GM21515 (cell line): ENCODE results near the gene SELENOH.

Source experiments
- ATAC-seq: cut with Tn5 transposase; IDR thresholded peaks from one replicate; pipeline ENCODE4 v1.9.1; 2021; ENCODE audit not compliant: unreplicated experiment

Gene SELENOH

DNA sequence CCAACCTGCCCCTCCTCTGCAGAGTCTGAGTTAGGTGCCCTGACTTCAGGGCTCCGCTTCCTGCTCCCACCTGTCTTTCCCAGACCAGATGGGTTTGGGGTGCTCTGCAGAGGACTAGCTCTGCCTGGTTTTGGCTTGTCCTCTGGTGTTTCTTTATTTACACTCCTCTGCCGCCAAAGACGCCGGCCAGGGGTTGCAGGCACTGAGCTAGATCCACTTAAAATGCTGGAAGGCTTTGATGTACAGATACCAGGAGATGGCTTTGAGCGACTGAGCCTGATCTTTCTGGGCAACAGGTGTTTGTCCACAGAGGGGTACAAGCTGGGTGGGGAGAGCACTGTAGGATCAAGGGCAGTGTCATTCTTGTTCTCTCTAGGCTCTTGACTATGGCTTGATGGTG lies 3.9 kb downstream of the SELENOH start:
- no peak for ATAC-seq

DNA sequence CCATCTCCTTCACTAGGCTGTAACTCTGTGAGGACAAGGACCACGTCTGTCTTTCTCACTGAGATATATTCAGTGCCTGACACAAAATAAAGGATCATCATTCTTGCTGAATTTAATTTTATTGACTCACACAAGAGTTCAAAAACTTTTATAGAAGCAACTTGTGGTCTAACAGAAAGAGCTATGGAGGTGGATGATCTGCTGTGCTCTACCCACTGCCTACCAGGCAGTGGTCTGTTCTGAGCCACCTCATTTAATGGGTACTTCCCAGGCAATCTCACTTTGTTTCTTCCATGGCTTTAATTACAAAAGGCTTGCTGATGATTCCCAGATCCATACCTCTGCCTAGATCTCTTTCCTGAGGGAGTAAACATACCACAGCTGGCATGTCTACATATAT lies 5.6 kb downstream of the SELENOH start:
- no peak for ATAC-seq

DNA sequence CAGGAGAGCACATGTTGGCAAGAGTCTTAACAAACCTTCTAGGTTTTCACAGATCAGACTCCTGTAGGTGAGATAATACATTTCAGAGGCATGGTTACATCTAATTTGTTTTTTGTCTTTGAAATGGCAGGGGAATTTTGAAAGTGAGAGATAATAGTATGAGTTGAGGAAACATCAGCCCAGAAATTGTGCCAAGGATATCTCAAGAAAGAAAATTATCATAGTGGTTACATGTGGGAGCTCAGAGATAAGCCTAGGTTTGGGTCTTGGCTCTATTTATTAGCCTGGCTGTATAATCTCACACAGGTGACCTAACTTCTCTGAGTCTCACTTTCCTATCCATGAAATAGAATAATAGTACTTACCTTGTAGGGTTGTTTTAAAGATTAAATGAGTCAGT lies 9.9 kb downstream of the SELENOH start:
- ATAC-seq, result no peak

DNA sequence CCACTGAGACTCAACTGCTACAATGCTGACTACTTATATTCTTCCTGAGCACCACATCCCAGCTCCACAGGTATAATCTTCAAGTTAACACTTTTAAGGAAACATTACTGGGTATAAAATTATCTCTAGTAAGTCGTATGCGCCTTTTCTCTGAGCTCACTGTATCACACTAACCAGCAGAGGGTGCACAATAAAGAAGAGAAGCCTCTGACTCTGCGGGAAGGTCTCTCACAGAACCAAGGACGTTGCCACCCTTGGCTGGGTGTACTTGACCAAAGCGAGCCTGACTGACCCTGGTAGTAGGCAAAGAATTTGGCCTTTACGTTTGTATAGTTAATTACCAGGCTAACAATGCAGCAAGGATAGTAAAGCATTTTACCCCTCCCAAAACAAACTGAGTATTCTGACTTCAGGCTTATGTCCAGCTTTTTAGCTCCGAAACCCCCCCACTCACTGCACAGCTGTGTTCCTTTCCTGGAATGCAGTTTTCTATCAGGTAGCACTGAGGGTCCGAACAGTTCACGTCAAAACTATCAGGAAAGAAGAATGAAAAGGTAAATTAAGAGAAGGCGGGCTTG lies 10.5 kb downstream of the SELENOH start, which contains the start of gene BTBD18:
Gene BTBD18, minus strand, starts transcription at position 144 of the 578 bp plus-strand sequence. CDS start 631 bp downstream, outside the sequence.
- ATAC-seq, result no peak

DNA sequence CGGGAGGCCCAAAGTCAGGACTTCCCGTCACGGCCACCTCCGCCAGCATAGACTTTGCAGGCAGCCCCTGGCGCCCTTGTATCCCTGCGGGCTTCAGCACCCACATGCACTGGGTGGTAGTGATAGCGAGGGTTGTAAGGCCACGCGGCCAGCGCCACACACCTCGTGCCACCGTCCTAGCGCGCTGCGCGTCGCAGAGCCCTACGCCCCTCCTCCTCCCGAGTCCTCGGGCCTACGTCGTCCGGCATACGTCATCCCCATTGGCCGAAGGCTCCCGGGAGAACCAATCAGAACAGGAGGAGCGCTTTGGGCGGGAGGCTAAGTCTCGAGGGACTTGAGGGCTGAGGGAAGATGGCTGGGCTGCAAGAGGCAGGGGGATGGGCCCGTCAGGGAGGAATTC lies 11.7 kb downstream of the SELENOH start:
- no peak for ATAC-seq

DNA sequence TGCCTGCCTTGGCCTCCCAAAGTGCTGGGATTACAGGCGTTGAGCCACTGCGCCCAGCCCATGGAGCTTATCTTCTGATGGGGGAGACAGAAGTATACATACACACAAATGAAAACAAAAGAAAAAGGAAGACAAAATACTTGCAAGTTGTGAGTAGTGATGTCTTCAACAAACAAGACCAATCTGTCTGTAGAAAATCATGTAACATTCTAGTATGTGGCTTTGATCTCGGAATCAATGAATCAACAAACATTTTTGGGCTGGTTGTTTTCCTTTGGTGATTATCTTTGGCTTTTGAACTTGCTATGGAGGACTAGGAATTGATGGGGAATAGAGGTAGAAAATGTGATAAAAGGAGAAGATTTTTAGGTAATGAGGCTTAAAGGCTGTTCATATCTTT lies 16.9 kb downstream of the SELENOH start:
- no peak for ATAC-seq

DNA sequence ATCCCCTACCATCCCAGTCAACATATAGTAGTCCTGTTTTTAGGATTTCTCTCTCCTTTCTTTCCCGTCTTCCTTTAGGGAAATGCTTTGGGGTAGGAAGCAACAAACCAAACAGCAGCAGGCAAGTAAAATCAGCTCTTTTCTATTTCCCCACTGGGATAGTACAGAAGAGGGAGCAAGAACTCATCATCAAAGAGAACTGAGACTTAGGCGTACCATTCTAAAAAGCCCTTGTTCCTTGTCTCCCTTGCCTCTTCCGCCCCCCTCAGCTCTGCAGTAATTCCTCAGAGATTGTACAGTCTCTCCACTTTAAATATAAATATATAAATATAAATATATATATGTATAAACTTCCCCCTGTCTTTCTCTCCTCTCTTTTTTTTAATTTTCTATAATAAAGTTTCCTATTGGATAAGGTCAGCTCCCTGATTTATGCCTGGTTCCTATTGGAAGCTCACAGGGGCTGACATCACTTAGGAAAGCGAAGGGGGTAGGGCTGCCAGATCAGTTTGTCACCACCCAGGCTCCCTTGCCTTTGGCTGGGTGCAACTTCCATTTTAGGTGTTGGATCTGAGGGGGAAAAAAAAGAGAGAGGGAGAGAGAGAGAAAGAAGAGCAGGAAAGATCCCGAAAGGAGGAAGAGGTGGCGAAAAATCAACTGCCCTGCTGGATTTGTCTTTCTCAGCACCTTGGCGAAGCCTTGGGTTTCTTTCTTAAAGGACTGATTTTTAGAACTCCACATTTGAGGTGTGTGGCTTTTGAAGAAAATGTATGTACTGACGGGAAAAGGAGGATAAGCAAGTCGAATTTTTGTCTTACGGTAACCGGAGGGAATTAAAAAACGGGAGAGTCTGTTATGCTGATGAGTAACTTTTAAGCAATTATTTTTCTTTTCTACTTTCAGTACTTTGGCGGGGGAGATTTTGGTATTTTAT lies 20.3 kb downstream of the SELENOH start, which contains the start of gene CTNND1:
Gene CTNND1, plus strand, starts transcription at position 502 of the 934 bp plus-strand sequence. CDS start 29,677 bp downstream, outside the sequence.
- peak; percentile 86 for ATAC-seq

DNA sequence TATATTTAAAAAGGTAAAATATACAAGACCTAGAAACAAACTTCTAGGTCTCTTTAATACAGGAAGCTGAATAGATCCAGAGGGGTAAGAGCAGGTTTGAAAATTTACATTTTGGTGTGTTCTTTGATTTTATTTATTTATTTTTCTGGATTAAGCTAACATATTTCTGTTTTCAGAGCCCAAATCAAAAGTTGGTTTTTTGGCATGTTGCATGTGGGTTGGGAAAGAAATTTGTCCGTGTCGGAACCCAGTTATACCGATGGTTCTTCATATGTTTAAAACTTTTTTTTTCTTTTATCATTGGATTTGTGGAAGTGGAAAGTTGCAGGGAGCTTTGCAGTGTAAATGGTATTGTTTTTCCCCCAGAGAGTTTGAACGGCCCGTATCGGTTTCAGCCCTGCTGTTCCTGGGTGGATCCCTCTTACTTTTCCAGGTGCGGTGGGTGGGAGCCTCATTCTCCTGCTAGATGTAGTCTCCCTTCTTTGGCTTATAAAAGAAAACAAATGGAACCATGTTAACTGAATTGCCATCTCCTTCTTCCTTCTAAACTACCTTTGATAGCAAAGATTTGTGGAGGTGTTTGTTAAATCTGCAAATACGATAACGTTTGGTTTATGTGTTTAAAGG lies 21.1 kb downstream of the SELENOH start:
- ATAC-seq, result no peak

DNA sequence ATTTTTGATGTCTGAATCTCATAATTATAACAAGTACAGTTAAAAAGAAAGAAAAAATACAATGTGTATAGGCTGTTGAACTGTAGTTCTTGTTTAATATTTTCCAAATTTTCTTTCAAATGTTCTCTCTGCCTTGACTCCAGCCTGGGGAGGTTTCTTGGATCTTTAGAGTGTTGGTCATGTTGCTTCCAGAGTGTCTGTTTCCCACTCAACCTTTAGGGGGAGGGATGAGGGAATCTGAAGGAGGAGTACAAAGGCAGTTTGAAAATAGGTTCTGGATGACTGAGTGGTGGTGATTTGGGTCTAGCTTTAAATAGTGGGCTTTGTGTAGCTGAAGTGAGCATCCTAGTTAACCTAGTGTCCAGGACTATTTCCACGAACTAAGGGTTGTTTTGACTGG lies 22.3 kb downstream of the SELENOH start:
- no peak for ATAC-seq

DNA sequence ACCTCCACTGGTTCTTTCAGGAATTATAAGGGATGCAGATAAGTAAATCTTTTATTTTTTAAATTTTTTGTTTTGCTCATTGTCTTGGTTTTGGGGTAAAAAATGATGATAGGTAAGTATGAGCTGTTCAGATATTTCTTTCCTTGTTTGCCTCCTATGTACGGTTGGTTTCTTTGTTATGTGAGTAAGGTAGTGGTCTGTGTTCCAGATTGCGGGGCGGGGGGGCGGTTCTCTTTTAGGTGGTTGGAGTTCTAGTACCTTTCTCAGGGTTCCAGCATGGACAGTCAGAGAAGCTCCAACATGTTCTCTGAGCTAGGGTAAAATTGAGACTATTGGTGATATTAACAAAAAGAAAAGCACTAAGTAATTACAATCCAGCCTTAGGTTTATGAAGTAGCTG lies 22.7 kb downstream of the SELENOH start:
- ATAC-seq, result no peak

DNA sequence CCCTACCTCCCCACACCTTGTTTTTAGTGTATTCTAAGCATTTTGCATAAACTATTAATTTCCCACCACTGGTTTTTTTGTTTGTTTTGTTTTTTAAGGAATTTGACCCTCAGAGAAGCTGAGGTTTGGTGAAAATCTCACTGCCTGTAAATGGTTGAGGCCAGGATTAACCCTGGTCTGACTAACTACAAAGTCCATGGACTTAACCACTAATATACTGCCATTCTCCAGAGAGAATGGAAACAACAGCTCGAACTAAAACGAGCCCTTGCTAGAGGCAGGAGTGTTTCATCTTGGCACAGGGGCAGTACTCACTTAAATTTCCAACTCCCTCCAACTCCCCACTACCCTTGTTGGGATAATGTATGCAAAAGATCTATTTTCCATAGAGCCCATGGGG lies 23.3 kb downstream of the SELENOH start:
- no peak for ATAC-seq

DNA sequence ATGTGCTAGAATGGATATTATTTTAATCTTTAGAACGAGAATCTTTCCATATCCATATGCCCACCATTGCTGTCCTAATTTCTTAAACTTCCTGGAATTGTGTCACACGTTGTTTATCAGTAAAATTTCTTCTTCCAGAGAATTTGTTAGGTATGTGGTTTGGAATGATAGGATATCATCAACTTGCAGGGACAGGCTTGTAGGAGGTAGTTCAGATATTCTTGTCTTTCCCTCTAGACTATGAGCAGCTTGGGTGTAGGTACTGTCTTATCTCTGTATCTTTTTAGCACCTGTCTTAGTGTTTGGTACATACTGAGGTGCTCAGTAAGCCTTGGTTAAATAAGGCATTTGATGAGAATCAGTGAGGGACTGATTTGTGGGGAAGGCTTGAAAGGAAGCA lies 23.7 kb downstream of the SELENOH start:
- no peak for ATAC-seq

DNA sequence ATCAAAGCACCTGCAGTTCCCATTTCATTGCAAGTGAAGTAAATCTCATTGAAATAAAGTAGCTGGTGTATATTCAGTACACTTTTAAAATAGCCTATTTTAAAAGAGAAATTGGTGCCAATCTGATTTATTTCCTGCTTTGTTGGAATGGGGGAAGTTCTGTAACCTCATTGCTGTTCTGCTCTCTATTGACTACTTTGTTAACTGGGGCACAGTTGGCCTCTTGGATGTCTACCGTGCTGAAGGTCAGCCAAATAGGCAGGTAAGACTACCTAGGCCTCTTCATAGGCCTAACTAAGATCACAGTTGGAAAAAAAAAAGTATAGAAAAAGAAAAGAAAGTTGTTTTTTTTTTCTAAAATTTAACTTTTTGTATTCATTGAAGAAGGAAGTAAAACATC lies 29.5 kb downstream of the SELENOH start:
- ATAC-seq, result no peak

DNA sequence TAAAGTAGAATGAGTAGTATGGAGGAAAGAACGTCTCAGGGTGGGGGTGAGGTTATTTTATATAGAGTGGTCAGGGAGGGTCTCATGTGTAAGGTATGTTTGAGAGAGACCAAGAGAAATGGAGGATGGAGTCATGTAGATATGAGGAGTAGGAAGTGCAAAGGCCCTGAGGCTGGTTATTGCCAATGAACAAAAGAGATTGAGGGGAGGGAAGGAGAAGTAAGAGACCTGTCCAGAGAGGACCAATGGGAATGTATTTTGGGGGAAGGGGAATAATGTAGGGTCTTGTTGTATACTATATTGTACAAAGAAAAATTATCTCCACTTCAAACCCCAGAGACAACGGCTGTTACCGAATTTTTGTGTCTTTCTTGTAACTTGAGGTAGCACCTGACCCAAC lies 30.1 kb downstream of the SELENOH start:
- no peak for ATAC-seq

DNA sequence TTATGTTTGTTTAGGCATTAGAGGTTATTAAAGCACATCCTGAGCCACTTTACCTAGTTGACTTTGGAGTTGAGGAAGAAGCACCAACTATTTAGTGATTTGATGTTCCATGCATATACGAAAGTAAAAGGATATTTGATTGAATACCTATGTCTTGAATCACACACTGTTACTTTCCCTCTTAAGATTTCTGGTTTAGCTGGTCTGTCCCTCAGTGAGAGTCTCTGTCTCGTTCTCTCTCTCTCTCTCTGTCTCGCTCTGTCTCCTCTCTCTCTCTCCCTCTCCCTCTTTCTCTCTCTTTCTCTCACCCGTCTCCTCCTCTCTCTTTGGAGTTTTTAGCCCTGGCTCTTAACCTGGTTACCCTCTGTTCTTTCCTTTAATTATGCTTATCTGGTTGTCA lies 31.3 kb downstream of the SELENOH start:
- no peak for ATAC-seq

DNA sequence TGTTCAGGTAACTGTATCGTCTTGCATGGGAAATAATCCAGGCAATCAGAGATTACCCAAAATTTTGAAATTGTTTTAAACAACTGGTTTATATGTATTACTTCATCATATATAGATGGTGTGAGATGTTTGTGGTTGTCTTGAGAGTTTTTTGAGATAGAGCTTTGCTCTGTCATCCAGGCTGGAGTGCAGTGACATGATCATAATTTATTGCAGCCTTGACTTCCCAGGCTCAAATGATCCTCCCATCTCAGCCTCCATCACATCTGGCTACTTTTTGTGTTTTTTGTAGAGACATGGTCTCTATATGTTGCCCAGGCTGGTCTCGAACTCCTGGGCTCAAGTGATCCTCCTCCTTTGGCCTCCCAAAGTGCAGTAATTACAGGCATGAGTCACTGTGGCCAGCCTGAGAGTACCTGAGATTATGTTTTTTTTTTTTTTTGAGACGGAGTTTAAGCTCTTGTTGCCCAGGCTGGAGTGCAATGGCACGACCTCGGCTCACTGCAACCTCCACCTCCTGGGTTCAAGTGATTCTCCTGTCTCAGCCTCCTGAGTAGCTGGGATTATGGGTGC lies 31.8 kb downstream of the SELENOH start:
- no peak for ATAC-seq

DNA sequence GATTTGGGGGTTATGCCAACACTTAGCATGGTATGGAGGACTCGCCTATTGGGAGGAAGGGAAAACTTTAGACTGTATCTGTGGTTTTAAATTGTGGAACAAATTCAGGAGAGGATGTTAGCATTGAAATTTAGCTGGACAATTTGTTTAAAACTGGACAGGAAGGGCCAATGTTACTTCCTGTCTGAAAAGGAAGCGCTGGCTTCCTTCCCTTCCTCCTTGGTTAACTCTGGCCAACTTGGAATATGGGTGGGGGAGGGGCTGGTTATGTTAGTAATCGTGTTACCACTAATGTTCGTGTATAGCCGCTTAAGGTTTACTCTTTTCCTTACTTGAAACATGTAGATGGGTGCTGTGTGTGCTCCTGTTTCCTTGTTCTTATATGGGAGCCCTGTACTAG lies 34.2 kb downstream of the SELENOH start:
- ATAC-seq, result no peak

DNA sequence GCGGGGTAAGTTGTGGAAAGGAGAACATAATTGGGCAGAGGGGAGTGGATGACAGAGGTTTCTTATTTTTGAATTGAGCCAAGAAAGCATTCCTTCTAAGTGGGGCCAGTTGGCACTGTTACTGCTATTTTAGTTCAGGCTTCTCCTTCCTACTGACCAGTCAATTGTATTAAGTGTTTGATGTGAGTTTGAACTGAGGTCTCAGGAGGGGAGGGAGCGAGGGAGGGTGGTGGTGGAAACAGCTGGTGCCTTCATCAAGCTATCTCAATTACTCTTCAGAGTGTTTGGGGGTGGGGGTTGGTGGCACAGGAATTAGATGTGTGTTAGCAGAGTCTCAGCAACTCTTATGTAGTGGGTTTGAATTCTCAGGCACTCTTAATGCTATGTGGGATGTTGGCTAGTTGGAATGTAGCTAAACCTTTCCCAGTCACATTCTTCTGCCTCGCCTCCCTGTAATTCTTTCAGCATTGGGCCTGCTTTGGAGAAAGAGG lies 34.8 kb downstream of the SELENOH start:
- ATAC-seq, result no peak

DNA sequence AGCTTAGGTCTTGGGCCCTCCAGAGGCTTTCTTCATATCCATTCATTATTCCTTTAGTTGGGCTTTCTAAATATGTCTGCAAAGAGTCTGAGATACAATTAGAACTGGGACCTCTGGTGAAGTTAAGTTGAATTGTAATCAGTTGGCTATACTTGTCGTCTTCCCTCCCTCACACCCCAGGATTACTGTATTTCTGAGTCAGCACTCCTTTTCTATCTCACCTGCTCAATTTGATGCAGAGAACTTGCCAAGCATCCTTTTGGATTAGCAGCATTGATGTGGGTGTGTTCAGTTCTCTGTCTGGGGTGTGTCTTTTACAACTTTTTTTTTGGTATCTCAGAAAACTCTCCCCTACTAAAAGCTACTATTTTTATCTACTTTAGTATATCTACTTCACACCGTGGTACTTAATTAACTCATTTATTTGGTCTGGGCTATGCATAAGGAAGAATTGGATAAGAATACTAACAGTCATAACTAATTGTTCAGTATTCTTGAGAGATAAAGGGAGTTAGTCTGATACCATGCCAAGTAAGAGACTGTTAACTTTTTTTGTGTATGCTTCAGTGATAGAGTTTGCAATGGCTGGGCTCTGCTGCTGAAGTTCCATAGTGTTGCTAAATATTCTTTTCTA lies 35.4 kb downstream of the SELENOH start:
- ATAC-seq, result no peak

DNA sequence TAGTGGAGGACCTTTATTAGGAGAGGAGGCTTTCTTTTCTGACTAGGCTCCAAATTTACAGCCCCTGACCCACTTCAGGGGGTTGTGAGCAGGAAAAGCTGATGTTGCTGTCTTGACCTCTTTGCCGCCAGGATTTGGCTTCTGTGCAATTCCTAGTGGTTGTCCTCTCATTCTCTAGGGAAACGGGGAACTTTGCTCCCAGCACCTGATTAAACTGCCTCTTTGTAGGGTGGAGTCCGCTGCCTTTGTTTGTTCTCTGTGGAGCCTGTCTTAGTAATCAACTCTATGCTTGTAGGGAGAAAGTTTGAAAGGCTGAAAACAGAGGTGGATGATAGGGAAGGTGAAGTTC lies 36.7 kb downstream of the SELENOH start:
- no peak for ATAC-seq
